ENCODE measurements around the gene EPRS1. TPM values are rescaled to one million over a fixed set of nuclear protein-coding genes. Genes with fewer than 3 reads are reported as not detected.

The EPRS1 gene
- 135 and 182 TPM in 2 replicates for total RNA-seq

GRCh38 chr1:220046052-220046930, at the start of gene EPRS1:
Gene EPRS1 (minus strand): TSS chr1:220046505. CDS start chr1:220046388, 117 bp downstream.

GRCh38 chr1:220094016-220094911, 48.0 kb upstream of the EPRS1 start, which contains the start of gene IARS2:
Gene IARS2 (plus strand): TSS chr1:220094132. CDS start chr1:220094217, 85 bp downstream.

GRCh38 chr1:220089650-220090556, 43.6 kb upstream of the EPRS1 start, which contains the start of gene BPNT1:
Gene BPNT1 (minus strand): TSS chr1:220089788. CDS start chr1:220079846, 9,942 bp downstream.

Other genes with a start within 250 kb of the EPRS1 start
- not detected in 2 replicates for gene SLC30A10, start 117.9 kb downstream of the EPRS1 start, total RNA-seq
- 16.9 and 22.3 TPM in 2 replicates for gene BPNT1, start 43.3 kb upstream of the EPRS1 start, total RNA-seq
- 81.6 and 108 TPM in 2 replicates for gene IARS2, start 47.6 kb upstream of the EPRS1 start, total RNA-seq
- 30.9 and 36.2 TPM in 2 replicates for gene RAB3GAP2, start 225.9 kb upstream of the EPRS1 start, total RNA-seq